ENCODE data around the gene TXNDC11. TPM values are rescaled to one million over a fixed set of nuclear protein-coding genes. Genes with fewer than 3 reads are reported as not detected.

The TXNDC11 gene
- total RNA-seq, 1 experiment from 2014 or later, result 23.7 TPM

DNA sequence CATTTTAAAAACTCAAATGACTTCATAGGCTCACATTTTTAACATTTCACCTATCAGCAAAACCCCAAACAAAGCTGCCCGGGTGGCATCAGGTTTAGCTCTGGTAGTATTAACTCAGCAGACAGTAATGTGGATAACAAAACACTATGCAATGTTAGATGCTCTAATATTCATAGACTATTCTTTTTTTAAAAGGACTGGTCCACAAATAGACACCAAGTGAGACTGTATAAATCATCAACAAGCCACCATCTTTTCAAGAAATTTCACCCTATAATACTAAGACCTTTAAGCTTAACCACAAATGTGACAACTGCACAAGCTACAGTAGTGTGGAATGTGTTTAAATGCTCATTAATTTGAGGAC, 54.2 kb downstream of the TXNDC11 start:
- DNase-seq (ENCODE audit: low spot score), result no peak

DNA sequence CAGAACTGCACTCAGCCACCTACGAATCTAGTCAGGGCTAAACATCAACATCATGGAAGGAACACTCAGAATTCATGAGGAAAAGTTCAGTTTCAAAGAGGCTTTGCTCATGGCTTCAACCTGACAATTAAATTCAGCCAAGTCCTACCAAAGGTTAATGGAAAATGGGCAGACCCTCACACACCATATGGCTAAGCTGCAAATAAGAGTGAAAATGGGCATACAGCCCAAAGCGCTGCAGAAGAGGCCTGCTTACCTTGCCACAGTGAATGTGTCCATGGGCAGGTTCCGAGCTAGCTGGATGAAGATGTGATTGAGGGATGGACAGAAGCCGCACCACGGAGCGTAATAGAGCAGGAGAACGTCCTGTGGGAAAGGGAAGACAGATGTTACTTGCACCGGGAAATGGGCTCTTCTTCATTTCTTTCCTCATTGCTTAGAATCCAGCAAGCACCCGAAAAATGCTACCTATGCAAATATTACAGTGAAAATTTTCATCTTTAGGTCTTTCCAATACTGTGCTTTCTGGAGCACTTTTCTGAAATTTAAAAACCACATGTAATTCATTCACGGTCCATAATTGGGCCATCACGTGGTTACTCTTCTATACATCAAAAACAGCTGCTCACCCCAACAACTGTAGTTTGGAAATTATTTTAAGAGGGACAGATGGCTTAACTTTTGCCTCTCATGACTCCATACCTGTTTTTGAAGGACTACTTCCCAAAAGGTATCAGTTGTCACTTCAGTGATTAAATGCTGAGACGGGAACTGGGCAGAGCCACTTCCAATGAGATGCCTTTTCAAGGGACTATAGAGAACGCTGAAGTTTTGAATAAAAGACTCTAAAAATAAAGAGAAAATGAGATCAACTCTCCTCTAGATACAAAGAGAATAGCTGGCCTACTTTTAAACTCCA, 54.8 kb downstream of the TXNDC11 start:
- DNase-seq (ENCODE audit: low spot score), result no peak

DNA sequence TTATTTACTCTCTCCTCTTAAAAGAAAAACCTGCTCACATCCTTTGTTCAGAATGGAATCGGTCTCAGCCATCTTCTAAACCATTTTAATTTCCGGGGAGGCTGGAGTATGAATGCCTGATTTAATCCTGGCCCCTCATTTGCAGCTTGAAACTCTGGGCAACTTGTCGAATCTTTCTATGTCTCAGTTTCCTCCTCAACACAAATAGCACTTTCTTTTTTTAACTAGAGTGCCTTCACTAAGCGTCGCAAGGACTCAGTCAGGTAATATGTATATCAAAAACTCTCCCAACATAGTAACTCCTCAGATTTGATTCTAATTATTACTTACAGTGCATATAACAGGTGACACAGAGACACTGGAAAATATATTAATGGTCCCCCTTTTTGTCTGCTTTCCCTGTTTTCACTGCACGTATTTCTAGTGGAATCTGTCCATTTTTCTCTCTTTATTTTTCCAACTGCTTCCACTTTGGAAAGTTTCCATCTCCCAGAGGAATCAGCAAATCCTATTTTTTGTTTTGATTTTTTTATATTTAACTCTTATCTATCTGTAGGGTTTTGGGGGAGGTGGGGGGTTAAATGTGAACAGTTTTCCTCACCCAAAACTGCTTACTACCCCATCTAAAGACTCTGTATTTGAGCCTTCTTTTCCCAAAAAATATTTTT, 55.8 kb downstream of the TXNDC11 start:
- no peak for DNase-seq (ENCODE audit: low spot score)

DNA sequence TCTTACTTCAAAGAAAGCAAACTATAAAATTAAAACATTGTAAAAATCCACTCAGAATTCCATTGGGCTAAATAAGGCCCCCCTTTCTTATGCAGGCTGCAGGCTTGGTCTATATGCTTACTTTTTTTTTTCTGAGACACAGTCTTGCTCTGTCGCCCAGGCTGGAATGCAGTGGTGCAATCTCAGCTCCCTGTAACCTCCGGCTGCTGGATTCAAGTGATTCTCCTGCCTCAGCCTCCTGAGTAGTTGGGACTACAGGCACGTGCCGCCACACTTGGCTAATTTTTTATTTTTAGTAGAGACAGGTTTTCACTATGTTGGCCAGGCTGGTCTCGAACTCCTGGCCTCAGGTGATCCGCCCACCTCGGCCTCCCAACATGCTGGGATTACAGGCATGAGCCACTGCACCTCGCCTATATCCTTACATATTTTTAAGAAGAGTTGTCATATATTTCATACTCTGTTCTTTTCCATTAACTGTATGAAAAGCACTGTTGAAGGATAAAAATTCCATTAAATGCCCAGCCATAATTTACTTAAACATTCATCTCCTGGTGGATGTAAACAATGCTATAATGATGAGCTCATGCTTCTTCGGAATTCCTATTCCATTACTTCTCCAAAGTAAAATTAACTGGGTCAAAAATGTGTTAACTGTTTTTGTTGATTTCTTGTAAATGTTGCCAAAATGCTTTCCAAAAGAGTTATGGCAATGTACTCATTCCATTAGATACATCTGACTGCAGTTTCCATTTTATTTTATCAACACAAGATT, 56.6 kb downstream of the TXNDC11 start:
- no peak for DNase-seq (ENCODE audit: low spot score)

DNA sequence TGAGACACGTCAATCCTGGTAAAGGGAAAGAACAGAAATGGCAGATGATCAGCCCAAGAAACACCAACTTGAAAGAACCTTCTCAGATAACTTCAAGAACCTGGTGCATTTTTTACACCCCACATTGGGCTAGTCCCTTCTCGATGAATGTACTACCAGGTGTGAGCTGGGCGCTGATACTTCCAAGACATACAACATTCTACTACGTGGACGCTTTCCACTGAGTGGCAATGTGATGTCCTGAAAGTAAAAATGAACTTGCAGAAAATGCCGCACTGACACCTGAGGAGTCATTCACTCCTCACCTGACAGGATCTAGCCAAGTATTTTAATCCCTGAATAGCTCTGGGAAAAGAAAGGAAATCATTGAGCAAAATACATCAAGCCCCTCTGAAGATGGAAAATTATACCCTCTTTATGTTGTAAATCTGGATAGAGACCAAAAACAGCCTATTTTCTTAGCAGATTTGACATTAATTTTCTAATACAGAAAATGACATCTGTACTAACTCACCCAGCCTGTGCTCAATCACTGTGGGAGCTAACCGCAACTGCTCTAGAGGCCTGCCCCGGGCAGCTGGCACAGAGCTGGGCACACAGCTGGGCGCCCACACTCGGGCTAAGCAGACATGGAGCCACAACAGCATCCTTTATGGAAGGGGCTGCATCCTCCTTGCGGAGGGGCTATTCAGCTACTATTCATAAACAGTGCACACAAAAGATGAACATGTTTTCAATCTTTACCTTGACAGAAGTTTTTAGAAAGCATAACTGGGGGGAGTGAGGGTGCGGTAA, 58.2 kb downstream of the TXNDC11 start:
- no peak for DNase-seq (ENCODE audit: low spot score)

DNA sequence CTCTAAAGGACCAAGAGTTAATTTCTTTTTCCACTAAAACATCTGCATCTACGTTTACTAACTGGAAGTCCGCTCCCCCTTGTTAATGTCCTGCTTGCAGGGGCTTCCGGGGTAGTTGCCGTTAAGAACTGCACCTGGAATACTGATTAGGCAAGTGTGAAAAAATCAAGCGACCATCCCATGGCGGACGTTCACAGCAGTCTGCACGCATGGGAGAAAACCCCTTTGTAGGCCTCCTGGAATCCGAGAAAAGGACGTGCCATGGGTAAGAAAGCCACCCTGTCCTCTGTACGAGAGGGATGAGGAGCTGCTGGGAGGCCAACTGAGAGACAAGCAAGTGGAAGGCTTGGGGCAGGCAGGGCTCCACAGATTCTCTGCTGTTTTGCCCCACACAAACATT, 59.5 kb downstream of the TXNDC11 start:
- no peak for DNase-seq (ENCODE audit: low spot score)

DNA sequence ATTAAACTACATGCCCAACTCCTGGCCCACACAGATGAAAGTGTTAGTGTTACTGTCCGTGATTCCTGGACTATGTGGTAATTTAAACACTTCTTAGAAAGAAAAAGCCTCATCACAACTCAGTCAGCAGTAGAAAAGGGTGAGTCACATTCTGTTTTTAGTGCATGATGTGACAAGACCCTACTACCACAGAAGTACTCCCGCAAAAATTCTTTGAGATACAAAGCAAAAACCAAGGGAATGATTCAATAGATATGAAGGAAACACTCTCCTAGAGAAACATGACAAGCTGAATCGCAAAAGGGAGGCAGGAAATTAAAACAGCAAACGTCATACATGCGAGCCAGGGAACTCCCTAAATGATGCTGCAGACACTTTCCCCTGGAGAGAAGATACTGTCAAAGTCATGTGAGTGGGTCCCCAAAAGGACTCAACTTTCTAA, 60.0 kb downstream of the TXNDC11 start:
- DNase-seq (ENCODE audit: low spot score), result peak; percentile 61

DNA sequence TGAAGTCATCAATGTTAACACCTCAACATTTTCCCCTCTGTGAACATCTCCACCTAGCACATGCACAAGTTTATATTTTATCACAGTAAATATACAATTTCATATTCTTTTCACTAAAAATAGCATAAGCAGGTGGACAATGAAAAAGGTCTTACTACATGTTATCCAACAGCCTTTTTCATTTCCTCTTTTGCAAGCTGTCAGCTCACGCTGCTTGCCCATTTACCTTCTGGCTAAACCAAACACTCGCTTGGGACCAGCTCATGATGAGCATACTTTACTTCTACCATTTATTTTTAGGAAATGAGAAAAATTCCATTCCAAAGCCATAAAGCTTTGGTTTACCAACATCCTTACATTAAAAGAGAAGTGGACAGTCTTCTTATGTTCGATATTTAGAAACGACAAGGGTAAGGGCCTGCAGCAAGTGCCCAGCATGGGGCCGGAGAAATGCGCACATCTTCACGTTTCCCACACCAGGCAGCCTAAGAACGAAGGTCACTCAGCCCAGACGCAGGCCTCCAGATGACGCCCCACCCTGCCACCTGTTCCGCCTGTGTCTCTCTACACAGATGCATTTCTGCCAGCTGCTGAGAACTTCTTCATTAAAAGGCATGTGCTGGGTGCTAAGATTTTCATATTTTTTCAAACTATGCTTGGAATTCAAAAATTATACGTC, 60.5 kb downstream of the TXNDC11 start:
- DNase-seq (ENCODE audit: low spot score), result no peak

DNA sequence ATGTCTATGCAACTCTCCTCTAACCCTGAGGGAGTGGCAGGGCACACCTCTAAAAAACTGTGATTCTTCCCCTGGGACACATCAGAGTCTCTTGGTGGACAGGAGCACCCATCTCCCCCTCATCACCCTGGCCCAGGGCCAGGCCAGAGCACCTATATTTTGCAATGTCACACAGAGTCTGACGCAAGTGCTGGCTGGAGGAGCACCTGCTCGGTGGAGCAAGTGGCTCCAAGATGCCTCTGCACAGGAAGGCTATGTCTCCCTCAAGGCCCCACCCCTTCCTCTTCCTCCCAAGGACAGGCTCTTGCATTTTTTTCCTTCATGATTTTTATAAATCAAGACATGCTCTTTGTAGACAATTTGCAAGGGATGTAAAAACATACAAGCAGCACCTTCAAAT, 61.1 kb downstream of the TXNDC11 start:
- DNase-seq (ENCODE audit: low spot score), result no peak

DNA sequence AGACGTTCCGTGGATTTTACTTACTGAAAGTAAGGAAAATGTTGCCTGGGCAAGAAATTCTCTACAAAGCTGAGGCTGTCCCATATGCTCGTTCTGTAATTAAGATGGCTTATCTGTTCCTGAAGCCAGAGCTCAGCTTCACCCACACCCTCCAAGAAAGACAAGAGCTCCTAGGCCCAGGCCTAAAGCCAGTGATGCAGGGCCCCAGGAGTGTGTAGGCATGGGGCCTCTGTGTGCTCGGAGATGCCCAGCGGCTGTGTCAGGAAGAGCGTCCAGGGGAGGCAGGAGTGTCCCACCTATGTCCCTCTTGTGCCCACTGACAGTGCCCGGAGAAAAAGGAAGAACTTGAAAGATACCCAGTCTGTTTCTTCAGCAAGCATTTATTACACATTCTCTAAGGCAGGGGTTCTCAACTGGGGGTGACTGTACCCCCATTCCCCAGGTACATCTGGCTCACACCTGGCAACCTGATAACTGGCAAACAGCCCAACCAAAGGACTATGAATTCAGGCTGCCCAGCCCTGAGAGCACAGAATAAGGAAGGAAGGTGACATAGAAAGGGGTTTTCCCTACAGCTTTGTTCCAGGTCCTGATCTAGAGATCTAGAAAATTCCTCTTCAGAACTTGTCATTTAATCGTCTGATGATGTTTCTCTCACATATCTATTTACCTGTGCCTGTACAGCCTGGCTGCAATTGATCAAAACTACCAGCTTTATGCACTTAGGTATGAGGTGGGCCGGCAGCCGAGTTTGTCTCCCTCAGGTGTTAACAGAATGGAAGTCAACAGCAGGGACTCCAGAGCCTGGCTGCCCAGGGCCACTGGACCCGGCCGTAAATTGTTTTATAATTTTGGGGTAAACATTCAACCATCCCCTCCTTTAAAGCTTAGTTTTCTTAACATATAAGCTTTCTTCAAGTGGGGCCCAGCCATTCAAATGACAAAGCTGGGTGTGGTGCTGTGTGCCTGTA, 62.4 kb downstream of the TXNDC11 start:
- DNase-seq (ENCODE audit: low spot score), result no peak

DNA sequence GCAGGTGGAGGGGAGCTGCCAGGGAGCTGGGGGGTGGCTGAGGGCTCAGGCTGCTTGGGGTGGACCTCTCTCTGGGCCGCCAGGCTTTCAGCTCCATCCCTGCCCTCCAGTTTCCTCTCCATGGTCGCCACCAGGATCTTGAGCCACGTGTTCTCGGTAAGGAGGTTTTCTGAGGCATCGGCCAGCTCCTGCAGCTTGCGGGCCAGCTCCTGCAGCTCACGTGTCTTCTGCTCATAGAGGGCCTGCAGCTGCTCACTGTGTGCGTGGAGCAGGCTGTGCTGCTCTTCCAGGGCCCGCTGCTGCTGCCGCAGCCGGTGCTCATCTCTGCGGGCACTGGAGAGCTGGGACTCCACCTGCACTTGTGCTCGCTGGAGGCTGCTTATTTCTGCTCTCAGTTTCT, 63.4 kb downstream of the TXNDC11 start:
- DNase-seq (ENCODE audit: low spot score), result no peak

DNA sequence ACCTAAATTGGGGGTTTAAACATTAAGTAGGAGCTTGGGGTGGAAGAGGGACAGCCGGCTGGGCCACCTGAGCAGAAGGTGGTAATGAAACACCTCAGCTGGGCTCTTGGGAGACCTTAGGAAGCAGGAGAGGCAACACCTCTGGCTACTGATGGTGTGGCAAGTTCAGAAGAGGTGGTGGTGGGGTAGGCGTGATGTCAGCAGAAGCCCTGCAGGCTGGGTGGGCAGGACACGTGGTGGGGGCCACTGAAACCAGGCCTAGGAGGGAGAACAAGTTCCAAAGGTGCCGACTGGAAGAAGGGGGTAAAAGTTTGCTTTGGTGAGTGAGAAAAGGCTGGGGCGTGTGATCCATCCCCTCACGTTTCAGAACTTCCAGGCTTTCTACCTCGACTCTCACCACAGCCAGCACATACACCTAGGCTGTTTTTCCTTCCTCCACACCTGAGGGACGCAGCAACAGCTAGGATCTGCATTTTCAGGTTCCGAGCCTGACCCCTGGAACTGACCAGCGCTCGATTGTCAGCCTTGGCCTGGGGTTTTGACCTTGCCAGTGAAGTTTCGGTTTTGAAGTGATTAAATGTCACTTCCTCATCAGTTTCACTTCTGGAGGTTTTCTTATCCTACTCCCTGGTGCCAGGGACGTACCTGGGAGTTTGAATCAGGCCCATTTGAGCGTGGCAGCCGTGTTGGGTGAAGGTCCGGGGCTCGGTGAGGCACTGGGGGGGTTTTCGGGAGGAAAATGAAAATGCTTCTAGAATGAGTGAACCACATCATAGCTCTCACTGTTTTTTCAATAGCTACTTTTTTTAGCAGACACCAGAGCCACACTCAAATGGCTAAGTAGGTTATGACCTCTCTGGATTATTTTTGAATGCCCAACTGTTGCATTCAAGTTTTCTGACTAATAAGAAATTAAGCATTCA, 64.4 kb downstream of the TXNDC11 start:
- DNase-seq (ENCODE audit: low spot score), result no peak

DNA sequence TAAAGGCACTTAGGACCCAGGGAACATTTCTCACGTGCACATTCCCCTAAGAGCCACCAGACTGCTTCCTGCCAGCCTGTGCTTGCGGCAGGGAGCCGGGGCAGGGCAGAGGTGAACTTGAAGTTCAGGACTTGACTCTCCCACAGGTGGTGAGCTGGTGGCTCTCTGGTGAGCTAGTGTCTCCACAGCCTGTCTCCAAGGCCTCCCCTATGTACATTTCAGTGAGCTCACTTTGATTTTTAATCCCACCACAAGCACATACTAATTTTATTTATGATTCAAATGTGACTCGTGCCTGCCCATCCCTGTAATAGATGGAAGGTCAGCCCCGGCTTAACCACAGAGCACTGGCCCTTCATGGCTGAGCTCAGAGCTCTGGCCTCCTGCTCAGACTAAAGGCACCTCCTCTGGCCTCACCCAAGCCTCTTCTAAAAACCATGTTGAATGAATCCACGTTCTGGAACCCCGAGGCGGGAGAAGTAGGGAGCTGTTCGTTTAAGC, 65.2 kb downstream of the TXNDC11 start:
- no peak for DNase-seq (ENCODE audit: low spot score)

DNA sequence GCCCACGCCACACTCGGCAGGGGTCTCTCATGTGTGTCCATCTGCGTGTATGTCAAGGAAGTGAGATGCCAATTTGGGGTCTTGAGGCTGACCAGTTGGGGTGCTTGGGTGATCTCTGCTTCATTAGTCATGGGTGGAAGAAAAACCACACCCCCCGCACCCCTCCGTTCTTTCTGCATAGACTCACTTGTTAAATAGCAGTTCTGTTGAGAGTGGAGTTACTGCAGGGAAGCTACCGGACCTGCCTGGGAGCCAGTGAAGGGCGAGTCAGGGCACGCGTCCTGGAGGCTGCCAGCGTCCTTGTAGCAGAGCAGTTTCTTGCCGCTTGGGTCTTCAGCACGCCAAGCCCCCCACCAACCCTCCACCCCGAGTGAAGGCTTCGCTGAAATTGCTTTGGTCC, 65.9 kb downstream of the TXNDC11 start:
- no peak for DNase-seq (ENCODE audit: low spot score)

DNA sequence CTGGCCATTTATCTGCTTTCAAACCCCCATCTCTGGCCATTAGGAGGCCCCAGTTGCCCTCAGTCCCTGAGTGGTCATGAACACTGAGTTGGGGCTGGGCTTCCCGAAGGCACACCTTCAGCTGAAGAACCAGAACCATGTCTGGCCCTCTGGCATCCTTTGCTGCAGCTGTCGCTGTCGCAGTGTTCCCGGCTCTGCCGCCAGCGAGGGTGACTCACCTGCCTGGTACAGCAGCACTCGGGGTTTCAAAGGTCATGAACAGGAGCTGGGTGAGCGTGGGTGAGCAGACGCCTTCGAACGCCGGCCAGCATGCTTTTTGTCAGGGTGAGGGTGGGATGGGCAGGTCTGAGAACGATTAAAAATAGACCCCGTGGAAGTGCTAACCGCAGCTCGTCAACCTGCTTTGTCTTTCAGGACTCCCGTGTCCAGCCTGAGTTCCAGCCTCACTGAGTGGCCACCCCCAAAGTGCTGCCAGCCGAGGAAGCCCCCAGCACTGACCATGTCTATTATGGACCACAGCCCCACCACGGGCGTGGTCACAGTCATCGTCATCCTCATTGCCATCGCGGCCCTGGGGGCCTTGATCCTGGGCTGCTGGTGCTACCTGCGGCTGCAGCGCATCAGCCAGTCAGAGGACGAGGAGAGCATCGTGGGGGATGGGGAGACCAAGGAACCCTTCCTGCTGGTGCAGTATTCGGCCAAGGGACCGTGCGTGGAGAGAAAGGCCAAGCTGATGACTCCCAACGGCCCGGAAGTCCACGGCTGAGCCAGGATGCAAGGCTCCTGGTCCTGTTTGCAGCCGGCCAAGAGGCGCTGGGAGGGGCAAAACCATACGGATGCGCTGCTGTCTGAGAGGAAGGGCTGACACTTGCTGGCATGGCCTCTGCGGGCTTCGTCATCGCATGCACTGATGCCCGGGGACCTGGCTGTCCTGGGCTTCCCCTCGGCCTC, 66.8 kb downstream of the TXNDC11 start:
- DNase-seq (ENCODE audit: low spot score), result peak; percentile 30

DNA sequence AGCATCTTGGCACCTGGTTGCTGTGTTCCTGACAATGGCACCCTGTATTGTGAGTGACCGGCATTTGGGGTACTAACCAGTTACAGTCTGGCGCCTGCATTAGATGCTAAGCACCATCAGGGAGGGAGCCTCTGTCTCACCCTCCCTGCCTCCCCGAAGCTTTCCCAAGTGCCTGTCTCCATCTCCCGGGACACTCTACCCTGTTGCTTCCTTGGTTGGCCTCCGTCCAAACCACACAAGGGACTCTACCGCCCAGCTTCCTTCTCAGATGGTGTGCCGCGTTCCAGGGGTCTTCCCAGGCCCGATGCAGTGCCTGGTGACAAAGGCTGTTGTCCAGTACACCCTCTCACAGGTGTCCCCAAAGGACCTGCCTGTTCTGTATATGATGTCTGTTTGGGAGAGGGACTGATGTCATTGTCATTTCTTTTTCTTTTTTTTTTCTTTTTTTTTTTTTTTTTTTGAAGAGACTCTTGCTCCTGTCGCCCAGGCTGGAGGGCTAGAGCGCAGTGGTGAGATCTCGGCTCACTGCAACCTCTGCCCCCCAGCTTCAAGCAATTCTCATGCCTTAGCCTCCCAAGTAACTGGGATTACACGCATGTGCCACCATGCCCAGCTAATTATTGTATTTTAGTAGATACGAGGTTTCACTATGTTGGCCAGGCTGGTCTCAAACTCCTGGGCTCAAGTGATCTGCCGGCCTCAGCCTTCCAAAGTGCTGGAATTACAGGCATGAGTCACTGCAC, 67.7 kb downstream of the TXNDC11 start:
- peak; percentile 48 for DNase-seq (ENCODE audit: low spot score)
